SK-N-SH (cell line): ENCODE results near the gene KRT40. TPM values are rescaled to one million over a fixed set of nuclear protein-coding genes. Genes with fewer than 3 reads are reported as not detected.
A peak's percentile ranks its signal among the peaks of the same experiment; 100 is the strongest.

Experiments used
- CTCF ChIA-PET: fragments of 300-600, 350-600 bp; formaldehyde crosslinking; extraction: SDS; loops from one replicate; lab custom pipeline; 2021; lab: Yijun Ruan, JAX
- POLR2A ChIA-PET: fragments of 350-600 bp; sonication (Branson Sonifier 250); formaldehyde crosslinking; extraction: SDS; loops from one replicate; lab custom pipeline; 2020; ENCODE audit warnings: antibody characterized with exemption, inconsistent platforms; lab: Yijun Ruan, JAX
- DNase-seq: peaks from one replicate; pipeline ENCODE4 v3.0.0; 2012
- H2AFZ ChIP-seq: fragments of 200-600 bp; sonication (generic); 2 replicates; pipeline ENCODE4 v1.8.1; 2016; ENCODE audit warnings: antibody characterized with exemption, mild to moderate bottlenecking, low read depth
- H3F3A ChIP-seq: fragments of 200-600 bp; sonication (generic); replicated peaks from 2 replicates; pipeline ENCODE3; 2016; ENCODE audit warnings: antibody characterized with exemption, mild to moderate bottlenecking; ENCODE audit not compliant: insufficient read depth
- H3K27ac ChIP-seq, 2 experiments: fragments of 200-500 bp in 1 of 2; fragments of 200-600 bp in 1 of 2; sonication (Bioruptor generic) in 1 of 2; sonication (generic), shearing (Covaris generic) in 1 of 2; 2 replicates each; pipeline versions ENCODE4 v1.5.1 to v1.6.1; 2014 to 2016; ENCODE audit warnings: low read depth in 2 of 2, inconsistent platforms in 1 of 2, low read length in 1 of 2, mild to moderate bottlenecking in 1 of 2, mixed read lengths in 1 of 2
- H3K27me3 ChIP-seq: fragments of 200-600 bp; sonication (generic), shearing (Covaris generic); 2 replicates; pipeline ENCODE4 v1.6.1; 2016; ENCODE audit warnings: mixed run types; ENCODE audit not compliant: insufficient read depth
- H3K36me3 ChIP-seq, 2 experiments: fragments of 200-500 bp in 1 of 2; fragments of 200-600 bp in 1 of 2; sonication (Bioruptor generic) in 1 of 2; sonication (generic) in 1 of 2; replicated peaks in 1 of 2; 2 replicates each; pipeline versions ENCODE3 to v1.5.1; 2014 to 2016; ENCODE audit warnings: low read length in 1 of 2, mild to moderate bottlenecking in 1 of 2; ENCODE audit not compliant: insufficient read depth in 2 of 2, control insufficient read depth in 1 of 2
- H3K4me1 ChIP-seq, 2 experiments: fragments of 200-500 bp in 1 of 2; fragments of 200-600 bp in 1 of 2; sonication (Bioruptor generic) in 1 of 2; sonication (generic), shearing (Covaris generic) in 1 of 2; 2 replicates each; pipeline versions ENCODE4 v1.5.1 to v1.6.1; 2014 to 2016; ENCODE audit warnings: low read depth in 1 of 2, low read length in 1 of 2, mixed run types in 1 of 2; ENCODE audit not compliant: insufficient read depth in 2 of 2, control insufficient read depth in 1 of 2
- H3K4me2 ChIP-seq: fragments of 200-600 bp; sonication (generic), shearing (Covaris generic); 2 replicates; pipeline ENCODE4 v1.6.1; 2017; ENCODE audit warnings: mixed run types
- H3K4me3 ChIP-seq, 2 experiments: fragments of 200-500 bp in 1 of 2; fragments of 200-600 bp in 1 of 2; sonication (Bioruptor generic) in 1 of 2; sonication (generic), shearing (Covaris generic) in 1 of 2; 2 replicates each; pipeline versions ENCODE4 v1.5.1 to v1.8.1; 2014 to 2016; ENCODE audit warnings: low read depth in 2 of 2, inconsistent platforms in 1 of 2, low read length in 1 of 2, mild to moderate bottlenecking in 1 of 2, mixed read lengths in 1 of 2, moderate library complexity in 1 of 2
- H3K79me2 ChIP-seq: fragments of 200-600 bp; sonication (generic); 2 replicates; pipeline ENCODE4 v1.8.1; 2017; ENCODE audit warnings: mild to moderate bottlenecking; ENCODE audit not compliant: insufficient read depth
- H3K9ac ChIP-seq: fragments of 200-600 bp; sonication (generic); 2 replicates; pipeline ENCODE4 v1.6.1; 2017; ENCODE audit warnings: mixed run types
- H3K9me2 ChIP-seq: fragments of 200-600 bp; sonication (generic); 2 replicates; pipeline ENCODE4 v1.6.1; 2017; ENCODE audit warnings: mixed run types
- H3K9me3 ChIP-seq: fragments of 200-600 bp; sonication (generic); 2 replicates; pipeline ENCODE4 v1.6.1; 2017; ENCODE audit warnings: mixed run types, mild to moderate bottlenecking, moderate library complexity
- H4K20me1 ChIP-seq: fragments of 200-600 bp; sonication (generic); 2 replicates; pipeline ENCODE4 v1.6.1; 2017; ENCODE audit warnings: mild to moderate bottlenecking, mixed run types; ENCODE audit not compliant: insufficient read depth
- CHD2 ChIP-seq: fragments of 150-350 bp; IDR thresholded peaks from 2 replicates; pipeline ENCODE4 v1.6.1; 2018; ENCODE audit warnings: low read length; ENCODE audit not compliant: partially characterized antibody
- EZH2phosphoT487 ChIP-seq: fragments of 200-600 bp; sonication (generic); IDR thresholded peaks from 2 replicates; pipeline ENCODE4 v1.6.1; 2017; ENCODE audit warnings: low read depth, mixed run types, mild to moderate bottlenecking, antibody characterized with exemption, moderate library complexity, borderline replicate concordance
- FOSL2 ChIP-seq: IDR thresholded peaks from 2 replicates; pipeline ENCODE4 v1.4.0; 2012; ENCODE audit warnings: low read depth, mild to moderate bottlenecking, moderate library complexity, borderline replicate concordance
- FOXJ3 ChIP-seq: sonication (generic); formaldehyde crosslinking; IDR thresholded peaks from 2 replicates; pipeline ENCODE4 v1.5.1; 2020; ENCODE audit warnings: mild to moderate bottlenecking, missing genetic modification reagents
- GABPA ChIP-seq: IDR thresholded peaks from 2 replicates; pipeline ENCODE4 v1.4.0; 2012; ENCODE audit warnings: low read depth, mild to moderate bottlenecking
- JUND ChIP-seq: IDR thresholded peaks from 2 replicates; pipeline ENCODE4 v1.4.0; 2012
- MAX ChIP-seq: IDR thresholded peaks from 2 replicates; pipeline ENCODE4 v1.4.0; 2012; ENCODE audit warnings: low read depth
- MEF2A ChIP-seq: IDR thresholded peaks from 2 replicates; pipeline ENCODE4 v1.4.0; 2012; ENCODE audit warnings: low read depth, borderline replicate concordance
- POLR2AphosphoS5 ChIP-seq: IDR thresholded peaks from 2 replicates; pipeline ENCODE4 v1.6.1; 2012; ENCODE audit warnings: low read depth, low read length
- RFX5 ChIP-seq: IDR thresholded peaks from 2 replicates; pipeline ENCODE4 v1.6.1; 2012; ENCODE audit warnings: mild to moderate bottlenecking, improper control_type of control experiment, low read length
- SIN3A ChIP-seq: IDR thresholded peaks from 2 replicates; pipeline ENCODE4 v1.6.1; 2012; ENCODE audit warnings: low read depth, mild to moderate bottlenecking, low read length, moderate library complexity, borderline replicate concordance
- SMC3 ChIP-seq: IDR thresholded peaks from 2 replicates; pipeline ENCODE4 v1.6.1; 2012; ENCODE audit warnings: low read depth, low read length, improper control_type of control experiment
- TAF1 ChIP-seq: IDR thresholded peaks from 2 replicates; pipeline ENCODE4 v1.6.1; 2012; ENCODE audit warnings: low read depth, mild to moderate bottlenecking, low read length, moderate library complexity, borderline replicate concordance
- TCF12 ChIP-seq: IDR thresholded peaks from 2 replicates; pipeline ENCODE4 v1.4.0; 2012
- YY1 ChIP-seq: IDR thresholded peaks from 2 replicates; pipeline ENCODE4 v1.4.0; 2012; ENCODE audit warnings: low read depth, mild to moderate bottlenecking
- WGBS: methylation state at CpG from one replicate; pipeline ENCODE4 v1.1.6; 2017; ENCODE audit warnings: low lambda C conversion rate; 5-methylcytosine and 5-hydroxymethylcytosine counted together
- polyA plus RNA-seq, 3 experiments: library from polyadenylated mRNA; depleted of rRNA; stranded (reverse); fragments of >200 nt; gene quantifications; 2 replicates each; pipeline ENCODE4 v1.2.3, GENCODE V29; 2012
- TF ChIP-seq, protein P1 (sequence below): fragments of 200-600 bp; sonication (generic); IDR thresholded peaks from 2 replicates; pipeline ENCODE4 v1.6.1; 2017; ENCODE audit warnings: antibody characterized with exemption, mild to moderate bottlenecking, moderate library complexity
- TF ChIP-seq, protein P2 (sequence below): IDR thresholded peaks from 2 replicates; pipeline ENCODE4 v1.4.0; 2012; ENCODE audit warnings: low read depth, borderline replicate concordance

The KRT40 gene
- polyA plus RNA-seq, 1 of the 3 experiments (the other 2 are of a cell fraction) = not detected

- CTCF ChIA-PET = interaction anchor here (1.5 kb wide), 1 partner anchor 703 kb away, joined by 6 read pairs; no protein-coding TSS in a partner anchor
- Histone ChIP-seq H2AFZ (0 out of 2 replicates have a peak overlapping the region, but pooled peaks have one; percentile 3), H3K27ac (no peak overlapping the region)
Observed at GRCh38 chr17:40960144-40960543, 24.0 kb downstream of the KRT40 start.

DNA sequence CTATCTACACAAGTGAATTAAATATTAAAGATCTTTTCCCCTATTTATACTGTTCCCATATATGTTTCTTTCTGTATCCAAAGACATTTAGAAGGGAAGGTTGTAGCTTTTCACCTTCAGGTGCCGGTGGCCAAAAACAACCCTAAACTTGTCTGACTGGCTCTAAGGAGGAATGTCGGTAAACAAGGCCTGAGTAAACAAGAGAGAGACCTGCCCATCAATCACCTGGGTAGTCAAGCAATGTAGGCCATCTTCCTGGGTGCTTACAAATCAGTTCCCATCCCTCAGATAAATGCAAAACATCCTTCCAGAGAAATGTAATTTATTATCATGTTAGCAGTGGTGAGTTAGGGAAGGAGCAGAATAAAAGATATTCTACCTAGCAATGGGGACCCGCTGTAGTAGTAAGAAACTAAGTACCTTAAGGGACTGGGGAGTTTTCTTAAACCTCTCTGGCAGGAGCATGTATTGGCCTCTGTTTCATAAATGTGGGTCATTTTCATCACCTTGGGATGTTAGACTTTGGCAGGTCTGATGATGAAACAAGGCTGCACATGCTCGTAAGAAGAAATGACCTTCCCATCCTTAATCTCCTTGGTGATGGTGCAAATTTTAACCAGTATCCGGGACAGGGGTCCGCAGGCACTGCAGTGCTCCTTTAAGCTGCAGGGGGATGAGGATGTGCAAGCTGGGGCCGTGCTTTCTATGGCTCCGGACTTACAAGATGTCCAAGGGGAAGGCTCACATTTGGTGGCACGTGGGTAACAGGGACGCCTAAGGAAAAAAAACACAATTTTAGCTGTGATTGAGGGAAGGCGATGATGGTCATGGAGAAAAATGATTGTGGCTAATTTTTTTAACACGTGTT is 25.8 kb downstream of the KRT40 start:
- no peak overlapping the region for H3K27ac ChIP-seq
- no peaks in the 10 kb centered on the region; the same call in 1 of the 2 replicates for H3K27me3 ChIP-seq
- no peak for DNase-seq
- no peak for TF ChIP-seq SIN3A
- no peak for TF ChIP-seq CHD2
- TF ChIP-seq TAF1 = no peak
- TF ChIP-seq MAX = no peak
- no peak for TF ChIP-seq RFX5
- no peak for TF ChIP-seq FOSL2
- no peak for TF ChIP-seq MEF2A
- TF ChIP-seq, protein P1, sequence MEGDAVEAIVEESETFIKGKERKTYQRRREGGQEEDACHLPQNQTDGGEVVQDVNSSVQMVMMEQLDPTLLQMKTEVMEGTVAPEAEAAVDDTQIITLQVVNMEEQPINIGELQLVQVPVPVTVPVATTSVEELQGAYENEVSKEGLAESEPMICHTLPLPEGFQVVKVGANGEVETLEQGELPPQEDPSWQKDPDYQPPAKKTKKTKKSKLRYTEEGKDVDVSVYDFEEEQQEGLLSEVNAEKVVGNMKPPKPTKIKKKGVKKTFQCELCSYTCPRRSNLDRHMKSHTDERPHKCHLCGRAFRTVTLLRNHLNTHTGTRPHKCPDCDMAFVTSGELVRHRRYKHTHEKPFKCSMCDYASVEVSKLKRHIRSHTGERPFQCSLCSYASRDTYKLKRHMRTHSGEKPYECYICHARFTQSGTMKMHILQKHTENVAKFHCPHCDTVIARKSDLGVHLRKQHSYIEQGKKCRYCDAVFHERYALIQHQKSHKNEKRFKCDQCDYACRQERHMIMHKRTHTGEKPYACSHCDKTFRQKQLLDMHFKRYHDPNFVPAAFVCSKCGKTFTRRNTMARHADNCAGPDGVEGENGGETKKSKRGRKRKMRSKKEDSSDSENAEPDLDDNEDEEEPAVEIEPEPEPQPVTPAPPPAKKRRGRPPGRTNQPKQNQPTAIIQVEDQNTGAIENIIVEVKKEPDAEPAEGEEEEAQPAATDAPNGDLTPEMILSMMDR = no peak
- no peak for TF ChIP-seq FOXJ3 (CRISPR knock-in tag)
- no peak for TF ChIP-seq GABPA
- no peak for TF ChIP-seq YY1
- no peak for TF ChIP-seq EZH2phosphoT487
- TF ChIP-seq, protein P2, sequence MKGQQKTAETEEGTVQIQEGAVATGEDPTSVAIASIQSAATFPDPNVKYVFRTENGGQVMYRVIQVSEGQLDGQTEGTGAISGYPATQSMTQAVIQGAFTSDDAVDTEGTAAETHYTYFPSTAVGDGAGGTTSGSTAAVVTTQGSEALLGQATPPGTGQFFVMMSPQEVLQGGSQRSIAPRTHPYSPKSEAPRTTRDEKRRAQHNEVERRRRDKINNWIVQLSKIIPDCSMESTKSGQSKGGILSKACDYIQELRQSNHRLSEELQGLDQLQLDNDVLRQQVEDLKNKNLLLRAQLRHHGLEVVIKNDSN = no peak
- TF ChIP-seq TCF12 = no peak
- 24% methylated on average over 12 of the region's 12 CpGs for WGBS
- H3K36me3 ChIP-seq = no peaks in the 10 kb centered on the region
- H3K4me2 ChIP-seq = no peak overlapping the region
- no peak overlapping the region for H3K4me3 ChIP-seq
- no peak overlapping the region for H3K9ac ChIP-seq
- no peak overlapping the region for H2AFZ ChIP-seq
- no peaks in the 10 kb centered on the region for H3K9me3 ChIP-seq
- H3K4me1 ChIP-seq = peaks cover 0 to 5% of the 10 kb centered on the region in 2 experiments; a peak in 1 of 4 replicates
- no peaks in the 10 kb centered on the region for H3F3A ChIP-seq
- H3K79me2 ChIP-seq = no peaks in the 10 kb centered on the region
- H4K20me1 ChIP-seq = no peaks in the 10 kb centered on the region
- H3K9me2 ChIP-seq = no peaks in the 10 kb centered on the region
- POLR2A ChIA-PET = no interaction called here
- CTCF ChIA-PET = interaction anchor here (0.8 to 1.5 kb wide), 4 partner anchors 155 to 705 kb away, joined by 3 to 6 read pairs (median 4); no protein-coding TSS in a partner anchor

More at GRCh38 chr17:40960144-40960543, 24.0 kb downstream of the KRT40 start:
- Histone ChIP-seq H3K27me3 (no peaks in the 10 kb centered on the region; the same call in 1 of the 2 replicates), H3K36me3 (no peaks in the 10 kb centered on the region), H3K9me3 (no peaks in the 10 kb centered on the region), H3K9me2 (no peaks in the 10 kb centered on the region), H4K20me1 (no peaks in the 10 kb centered on the region), H3K4me1 (peaks cover 0 to 5% of the 10 kb centered on the region in 2 experiments; a peak in 1 of 4 replicates)
- no peak for TF ChIP-seq GABPA
- TF ChIP-seq POLR2AphosphoS5 = no peak
- TF ChIP-seq FOSL2 = no peak
- TF ChIP-seq JUND = no peak
- TF ChIP-seq SMC3 = no peak
- TF ChIP-seq, all 33 proteins: peak for 0
- Histone ChIP-seq H3K4me2 (0 out of 2 replicates have a peak overlapping the region, but pooled peaks have one; percentile 13), H3K4me3 (peak overlapping the region; percentile 0 to 28; a peak in 1 of 4 replicates), H3F3A (no peaks in the 10 kb centered on the region), H3K9ac (no peak overlapping the region), H3K79me2 (no peaks in the 10 kb centered on the region)
- POLR2A ChIA-PET = interaction anchor here (0.7 kb wide), 1 partner anchor 14 kb away, joined by 3 read pairs; no protein-coding TSS in a partner anchor
- 35% methylated on average over 10 of the region's 10 CpGs for WGBS
- DNase-seq = no peak
